Stimulated activated CD8-positive, alpha-beta memory T cell treated with anti-CD3 and anti-CD28 coated beads, Interleukin-4, amount 100 ng/mL, for 24 hours (primary cell): Measurements from ENCODE around the gene MAGI2.
"Not testable (repeated sequence)": the region's sequence is repeated elsewhere in the genome, so short reads cannot be mapped to it uniquely, and the experiment has no call there.

Experiments used
- DNase-seq: peaks from one replicate; pipeline ENCODE4 v3.0.0-alpha.2; 2020; ENCODE audit warnings: low read depth

The MAGI2 gene

DNA sequence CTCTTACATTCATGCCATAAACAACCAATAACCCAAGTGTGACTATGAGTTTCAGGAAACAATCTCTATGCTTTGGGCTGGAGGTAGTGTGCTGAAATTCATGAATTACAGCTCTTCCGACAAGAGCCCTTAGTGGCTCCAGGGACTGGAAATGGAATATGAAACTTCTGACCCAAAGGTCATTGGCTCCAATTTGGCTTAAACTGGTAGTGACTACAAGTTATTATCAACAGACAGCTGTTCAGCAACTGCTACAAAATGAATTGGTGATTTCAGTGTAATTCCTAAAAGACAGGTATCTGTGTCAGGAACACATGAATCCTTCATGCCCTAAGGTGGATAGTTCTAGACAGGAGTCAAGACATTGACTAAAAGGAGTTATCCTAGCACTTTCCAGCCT, 909.5 kb downstream of the MAGI2 start:
- no peak for DNase-seq

DNA sequence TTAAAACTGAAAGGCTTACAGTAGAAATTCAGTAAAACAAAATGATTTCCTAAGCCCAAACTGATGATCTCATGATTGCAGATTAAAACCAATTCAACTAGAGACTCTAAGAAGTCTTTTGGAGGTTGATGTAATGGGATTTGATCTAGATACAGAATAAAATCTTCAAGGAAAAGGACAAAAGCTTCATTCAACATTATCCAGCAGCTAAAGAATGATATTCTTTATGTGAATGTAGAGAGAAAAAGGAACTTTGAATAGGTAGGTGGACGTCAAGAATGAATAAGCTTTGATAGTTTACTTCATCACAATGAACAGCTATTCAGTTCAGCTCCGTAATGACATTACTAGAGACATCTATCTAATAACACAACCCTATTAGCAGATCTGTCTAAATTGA, 910.5 kb downstream of the MAGI2 start:
- no peak for DNase-seq

DNA sequence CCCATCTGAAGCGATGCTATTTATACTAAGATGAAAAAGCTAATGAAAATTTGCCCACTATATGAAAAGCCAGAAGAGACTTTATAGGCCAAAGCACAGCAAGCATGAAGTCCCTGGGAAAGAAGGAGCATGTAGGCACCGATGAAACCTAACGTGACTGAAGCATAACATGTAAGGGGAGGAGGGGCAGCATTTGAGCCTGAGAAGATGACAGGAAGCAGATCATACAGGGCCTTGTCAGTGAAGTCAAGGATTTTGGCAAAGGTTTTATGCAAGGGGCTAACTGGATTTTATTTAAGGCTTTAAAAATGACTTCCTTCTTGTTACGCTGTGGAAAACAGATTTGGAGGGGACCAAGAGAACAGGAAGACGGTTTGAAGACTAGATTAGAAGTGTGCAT, 910.9 kb downstream of the MAGI2 start:
- DNase-seq = no peak

GRCh38 chr7:78539825-78540224, 913.6 kb downstream of the MAGI2 start:
- DNase-seq = no peak

DNA sequence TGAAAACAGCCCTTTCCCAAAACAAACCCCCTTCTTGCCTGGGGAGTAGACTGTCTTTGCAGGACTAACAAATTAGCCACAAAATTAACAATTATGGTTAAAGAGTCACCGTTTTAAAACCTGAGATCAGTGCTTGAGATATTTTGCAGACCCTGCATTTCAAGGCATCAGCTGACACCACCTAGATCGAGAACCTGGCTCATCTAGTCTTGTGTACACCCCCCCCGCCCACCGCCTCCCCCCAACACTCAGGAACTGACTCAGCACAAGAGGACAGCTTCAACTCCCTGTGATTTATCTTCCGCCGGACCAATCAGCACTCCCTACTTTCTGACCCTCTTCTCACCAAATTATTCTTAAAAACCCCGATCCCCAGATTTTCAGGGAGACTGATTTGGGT, 917.8 kb downstream of the MAGI2 start:
- no peak for DNase-seq

DNA sequence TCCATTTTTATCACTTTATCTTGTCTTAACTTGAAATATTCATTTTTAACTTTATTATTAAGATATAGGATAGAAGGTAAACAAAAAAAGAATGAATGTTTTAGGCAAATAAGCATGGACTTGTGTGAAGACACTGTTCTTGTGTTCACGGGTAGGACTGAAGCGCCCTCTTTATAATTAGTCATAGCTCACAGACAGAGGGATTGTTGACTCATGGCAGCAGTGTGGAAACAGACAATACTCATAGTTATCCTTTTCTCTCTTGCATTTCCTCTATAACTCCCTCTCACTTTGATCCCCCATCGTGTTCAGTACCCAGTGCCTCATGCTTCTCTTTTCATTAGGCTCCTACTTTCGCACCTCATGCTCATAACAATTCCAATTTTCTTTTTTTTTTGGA, 923.1 kb downstream of the MAGI2 start:
- no peak for DNase-seq

DNA sequence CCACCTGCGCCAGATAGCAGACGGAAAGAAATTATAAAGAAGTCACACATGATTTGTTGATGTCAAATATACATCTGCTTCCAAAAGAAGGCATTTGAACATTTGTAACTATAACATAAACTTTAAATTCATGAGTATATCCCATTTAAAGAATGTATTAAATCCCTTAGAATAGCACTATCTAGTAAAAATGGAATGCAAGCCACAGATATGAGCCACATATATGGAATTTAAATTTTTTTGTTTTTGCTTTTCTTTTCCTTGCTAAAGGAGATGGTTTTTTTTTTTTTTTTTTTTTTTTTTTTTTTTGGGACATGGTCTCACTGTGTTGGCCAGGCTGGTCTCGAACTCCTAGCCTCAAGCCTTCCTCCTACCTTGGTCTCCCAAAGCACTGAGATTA, 924.1 kb downstream of the MAGI2 start:
- no peak for DNase-seq

GRCh38 chr7:78528964-78529363, 924.5 kb downstream of the MAGI2 start:
- DNase-seq = no peak

DNA sequence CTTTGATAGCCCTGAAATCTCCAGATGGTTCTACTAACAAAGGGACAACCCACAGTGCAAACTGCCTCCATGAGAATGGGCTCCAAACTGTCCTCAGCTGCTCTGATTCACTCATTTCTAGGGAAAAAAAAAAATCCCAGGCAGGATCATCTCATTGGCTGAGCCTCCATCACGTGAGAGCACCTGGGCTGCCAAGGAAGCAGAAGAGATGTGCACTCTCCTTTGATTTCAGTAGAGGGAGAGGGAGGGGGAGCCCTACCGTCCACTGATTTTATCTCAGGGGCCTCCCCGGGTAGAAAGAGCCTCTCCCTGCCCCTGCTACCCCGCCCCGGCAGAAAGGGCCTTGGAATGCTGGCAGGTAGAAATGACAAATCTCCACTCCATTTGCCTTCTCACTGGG, 929.5 kb downstream of the MAGI2 start:
- DNase-seq = no peak

GRCh38 chr7:78521961-78522360, 931.5 kb downstream of the MAGI2 start:
- DNase-seq = no peak

DNA sequence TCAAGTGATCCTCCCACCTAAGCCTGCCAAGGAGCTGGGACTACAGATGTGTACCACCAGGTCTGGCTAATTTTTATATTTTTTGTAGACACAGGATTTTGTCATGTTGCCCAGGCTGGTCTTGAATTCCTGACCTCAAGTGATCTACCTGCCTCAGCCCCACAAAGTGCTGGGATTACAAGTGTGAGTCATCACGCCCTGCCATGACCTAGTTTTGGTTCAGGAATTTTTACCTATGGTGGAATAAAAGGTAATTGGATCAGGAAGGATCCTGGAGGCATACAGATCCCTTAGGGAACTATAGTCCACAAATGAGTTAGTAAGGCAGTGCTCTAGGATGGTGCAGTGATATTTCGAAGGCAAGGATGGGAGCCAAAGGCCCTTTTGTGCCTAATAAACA, 937.0 kb downstream of the MAGI2 start:
- no peak for DNase-seq

DNA sequence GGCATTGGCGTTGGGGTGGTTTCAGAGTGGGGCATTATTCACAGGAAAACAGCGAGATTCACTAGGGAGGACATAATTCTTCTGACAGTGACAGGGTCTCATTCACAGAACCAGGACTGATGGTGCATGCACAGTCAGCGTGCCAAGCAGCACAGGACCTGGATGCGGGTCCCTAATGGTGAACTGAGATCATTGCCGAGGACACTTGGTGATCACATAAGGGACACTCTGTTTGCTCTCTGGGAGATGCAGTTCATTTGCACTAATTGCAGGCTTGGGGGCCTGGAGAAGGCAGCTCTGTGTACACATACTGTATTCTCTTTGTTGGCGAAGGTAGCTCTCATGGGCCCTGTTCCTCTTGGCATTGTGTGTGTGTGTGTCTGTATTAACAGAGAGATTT, 938.8 kb downstream of the MAGI2 start:
- no peak for DNase-seq

DNA sequence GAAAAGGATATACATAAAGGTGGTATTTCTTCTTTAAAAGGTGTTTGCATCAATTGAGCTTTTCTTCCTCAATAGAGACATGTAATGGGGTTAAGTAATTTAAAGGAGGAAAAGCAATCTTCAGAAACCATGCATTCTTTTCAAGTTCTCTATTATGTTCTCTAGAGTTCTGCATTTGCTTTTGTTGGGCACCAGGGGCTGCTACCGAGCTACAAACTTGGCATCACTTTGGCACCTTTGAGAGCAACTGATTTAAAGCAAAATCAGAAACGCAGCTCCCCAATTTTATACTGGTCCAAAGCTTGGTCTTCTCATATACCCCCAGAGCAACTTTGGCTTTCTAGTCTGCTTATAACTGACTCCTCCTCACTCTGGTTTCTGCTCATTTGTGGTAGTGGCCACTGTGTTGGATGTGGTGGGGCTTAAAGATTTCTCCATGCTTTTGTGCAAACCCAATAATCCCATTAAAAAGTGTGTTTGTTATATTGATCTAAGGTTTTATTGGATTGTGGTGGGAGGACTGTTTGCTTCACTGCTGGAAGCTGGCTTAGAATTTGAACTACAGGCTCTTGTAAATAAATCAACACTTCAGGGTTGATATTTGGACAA, 942.8 kb downstream of the MAGI2 start:
- no peak for DNase-seq

DNA sequence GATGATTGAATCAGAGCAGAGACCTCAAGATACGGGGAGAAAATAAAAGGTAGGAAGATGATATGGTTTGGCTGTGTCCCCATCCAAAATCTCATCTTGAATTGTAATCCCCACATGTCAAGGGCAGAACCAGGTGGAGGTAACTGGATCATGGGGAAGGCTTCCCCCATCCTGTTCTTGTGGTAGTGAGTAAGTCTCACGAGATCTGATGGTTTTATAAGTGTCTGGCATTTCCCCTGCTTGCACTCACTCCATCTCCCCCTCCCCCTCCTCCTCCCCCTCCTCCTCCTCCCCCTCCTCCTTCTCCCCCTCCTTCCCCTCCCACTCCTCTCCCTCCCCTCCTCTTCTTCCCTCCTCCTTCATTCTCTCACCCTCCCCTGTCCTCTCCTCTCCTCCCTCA, 950.2 kb downstream of the MAGI2 start:
- DNase-seq = not testable (repeated sequence)

DNA sequence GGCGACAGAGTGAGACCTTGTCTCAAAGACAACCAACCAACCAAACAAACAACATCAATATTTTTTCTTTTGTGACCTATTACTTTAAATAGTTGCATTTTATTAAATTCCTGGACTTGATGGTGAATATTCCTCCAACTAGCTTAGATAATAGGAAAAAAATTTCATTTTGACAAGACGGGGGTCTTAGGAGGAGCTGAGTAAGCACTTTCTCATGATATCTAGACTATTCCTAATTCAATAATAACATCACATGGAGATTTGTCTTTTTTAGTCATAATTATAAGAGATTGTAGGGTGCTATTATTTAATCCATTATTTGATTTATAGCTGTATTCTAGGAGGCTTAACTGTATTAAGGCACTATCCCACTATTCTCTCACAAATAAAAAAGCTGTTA, 952.4 kb downstream of the MAGI2 start:
- DNase-seq = no peak

- DNase-seq = no peak
Observed at GRCh38 chr7:78499971-78500370, 953.5 kb downstream of the MAGI2 start.

GRCh38 chr7:78499283-78499682, 954.2 kb downstream of the MAGI2 start:
- no peak for DNase-seq

DNA sequence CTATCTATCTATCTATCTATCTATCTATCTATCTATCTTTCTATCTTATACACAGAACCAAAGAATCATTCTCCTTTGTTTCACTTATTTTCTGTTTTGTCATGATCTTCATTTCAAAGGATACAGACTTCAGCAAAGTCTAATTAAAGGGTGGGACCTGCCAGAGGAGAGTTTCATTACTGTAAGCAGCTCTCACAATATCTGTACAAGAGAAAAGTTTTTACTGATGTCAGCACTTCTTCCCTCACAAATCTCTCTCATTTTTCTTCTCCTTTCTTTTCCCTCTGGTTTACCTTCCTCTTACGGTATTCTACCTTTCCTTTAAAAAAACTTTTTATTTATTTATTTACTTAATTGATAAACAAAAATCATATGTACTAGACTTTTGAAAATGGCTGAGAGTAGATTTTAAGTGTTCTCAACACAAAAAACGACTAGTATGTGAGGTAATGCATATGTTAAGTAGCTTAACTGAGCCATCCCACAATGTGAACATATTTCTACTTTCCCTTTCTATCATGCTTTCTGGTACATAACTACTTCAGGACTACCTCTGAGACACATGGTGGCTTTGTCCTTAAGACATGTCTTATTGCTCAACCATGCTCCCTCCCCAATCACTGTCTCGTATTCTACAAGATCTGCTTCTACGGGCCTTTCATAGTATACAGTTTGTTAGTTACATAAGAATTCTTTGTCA, 955.6 kb downstream of the MAGI2 start:
- DNase-seq = no peak

DNA sequence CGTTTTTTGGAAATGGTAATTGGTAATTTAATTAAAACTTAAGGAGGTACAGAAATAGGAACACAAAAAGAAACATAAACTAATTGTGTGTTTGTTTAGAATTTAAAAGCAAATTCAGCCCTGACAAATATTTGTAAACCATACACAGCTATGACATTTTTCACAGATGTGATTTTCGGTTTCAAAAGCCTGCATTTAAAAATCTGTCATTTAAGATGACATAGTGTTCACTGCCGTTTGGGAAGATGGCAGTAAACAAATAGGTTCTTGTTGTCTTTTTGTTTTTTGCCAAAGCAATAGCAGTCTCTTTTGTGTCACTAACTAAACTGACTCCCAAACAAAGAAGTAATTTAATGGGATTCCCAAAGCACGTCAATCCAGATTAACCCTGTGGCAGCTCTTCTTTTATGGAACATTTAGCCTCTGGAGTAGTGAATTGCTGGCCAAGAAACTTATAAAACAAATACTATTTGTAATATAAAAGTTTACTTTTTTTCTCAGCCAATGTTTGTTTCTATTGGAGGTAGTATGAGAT, 957.3 kb downstream of the MAGI2 start:
- DNase-seq = no peak

GRCh38 chr7:78493401-78493800, 960.1 kb downstream of the MAGI2 start:
- DNase-seq = no peak

DNA sequence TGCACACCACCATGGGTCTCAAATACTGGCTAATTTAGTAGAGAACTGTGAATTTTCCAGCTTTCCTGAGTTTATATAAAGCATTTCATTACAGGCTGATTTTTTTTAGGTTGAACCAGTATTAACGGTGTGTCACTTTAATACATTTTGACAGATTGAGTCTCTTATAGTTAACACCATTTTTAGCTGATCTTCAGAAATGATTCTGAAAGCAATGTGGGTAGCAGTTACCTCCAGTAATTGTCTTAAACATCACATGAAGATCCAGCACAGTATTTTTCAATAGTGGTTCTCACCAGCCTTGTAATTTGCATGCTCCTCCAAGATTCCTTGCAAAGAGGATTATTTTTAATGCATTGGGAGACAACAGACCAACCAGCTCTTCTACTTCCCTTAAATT, 961.3 kb downstream of the MAGI2 start:
- no peak for DNase-seq

DNA sequence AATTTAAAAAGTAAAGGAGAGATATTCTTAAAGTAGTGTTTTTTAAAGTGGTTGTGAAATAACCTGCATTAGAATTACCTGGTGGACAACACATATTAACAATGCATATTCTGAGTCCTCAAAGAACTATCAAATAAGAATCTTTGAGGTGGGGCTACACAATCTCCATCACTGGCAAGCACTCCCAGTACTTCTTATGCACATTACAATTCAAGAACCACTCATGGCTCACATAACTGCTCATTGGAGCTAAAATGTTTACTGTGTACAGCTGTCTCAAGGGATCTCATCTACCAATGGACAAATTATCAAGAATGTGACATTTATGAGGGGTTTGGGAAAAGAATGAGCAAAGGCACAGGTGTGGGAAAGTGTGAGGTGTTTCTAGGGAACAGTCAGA, 962.9 kb downstream of the MAGI2 start:
- no peak for DNase-seq

DNA sequence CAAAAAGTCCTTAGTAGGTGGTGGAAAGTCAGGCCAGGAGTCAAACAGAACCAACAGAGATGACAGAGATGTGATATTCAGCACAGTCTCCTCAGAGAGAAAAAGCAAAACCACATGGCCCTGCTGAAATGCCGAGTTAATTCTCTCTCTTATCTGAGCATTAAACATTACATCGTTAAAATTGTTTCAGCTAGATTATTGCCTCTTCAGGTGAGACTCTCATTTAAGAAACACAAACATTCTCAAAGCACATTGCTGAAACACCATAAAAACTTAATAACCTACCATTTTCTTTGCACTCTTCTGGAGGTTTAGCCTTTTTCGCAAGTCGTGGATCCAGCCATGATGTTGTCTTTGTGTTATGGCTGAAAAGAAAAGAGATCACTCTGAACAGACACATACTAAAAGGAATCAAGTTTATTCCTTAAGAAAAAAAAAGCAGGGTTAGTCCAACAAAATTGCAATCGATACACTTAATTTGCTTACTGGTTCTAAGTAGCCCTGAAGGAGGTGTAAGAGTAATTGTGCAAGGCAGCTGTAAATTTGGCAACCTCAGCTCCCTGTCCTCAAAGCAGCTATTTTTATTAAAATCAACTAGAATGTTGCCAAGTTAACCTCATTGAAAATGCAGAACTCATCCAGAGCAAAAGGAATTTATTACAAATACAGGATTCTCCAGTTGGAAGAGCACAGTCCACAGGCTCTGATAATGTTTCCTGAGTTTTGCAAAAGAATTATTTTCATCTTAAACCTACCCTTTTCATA, 963.8 kb downstream of the MAGI2 start:
- no peak for DNase-seq
